Fibroblast of the conjunctiva (primary cell): ENCODE measurements around the gene PHF2.

Source experiments
- DNase-seq: peaks from one replicate; pipeline ENCODE4 v3.0.0-alpha.2; 2010; ENCODE audit warnings: low read depth

The PHF2 gene

DNA sequence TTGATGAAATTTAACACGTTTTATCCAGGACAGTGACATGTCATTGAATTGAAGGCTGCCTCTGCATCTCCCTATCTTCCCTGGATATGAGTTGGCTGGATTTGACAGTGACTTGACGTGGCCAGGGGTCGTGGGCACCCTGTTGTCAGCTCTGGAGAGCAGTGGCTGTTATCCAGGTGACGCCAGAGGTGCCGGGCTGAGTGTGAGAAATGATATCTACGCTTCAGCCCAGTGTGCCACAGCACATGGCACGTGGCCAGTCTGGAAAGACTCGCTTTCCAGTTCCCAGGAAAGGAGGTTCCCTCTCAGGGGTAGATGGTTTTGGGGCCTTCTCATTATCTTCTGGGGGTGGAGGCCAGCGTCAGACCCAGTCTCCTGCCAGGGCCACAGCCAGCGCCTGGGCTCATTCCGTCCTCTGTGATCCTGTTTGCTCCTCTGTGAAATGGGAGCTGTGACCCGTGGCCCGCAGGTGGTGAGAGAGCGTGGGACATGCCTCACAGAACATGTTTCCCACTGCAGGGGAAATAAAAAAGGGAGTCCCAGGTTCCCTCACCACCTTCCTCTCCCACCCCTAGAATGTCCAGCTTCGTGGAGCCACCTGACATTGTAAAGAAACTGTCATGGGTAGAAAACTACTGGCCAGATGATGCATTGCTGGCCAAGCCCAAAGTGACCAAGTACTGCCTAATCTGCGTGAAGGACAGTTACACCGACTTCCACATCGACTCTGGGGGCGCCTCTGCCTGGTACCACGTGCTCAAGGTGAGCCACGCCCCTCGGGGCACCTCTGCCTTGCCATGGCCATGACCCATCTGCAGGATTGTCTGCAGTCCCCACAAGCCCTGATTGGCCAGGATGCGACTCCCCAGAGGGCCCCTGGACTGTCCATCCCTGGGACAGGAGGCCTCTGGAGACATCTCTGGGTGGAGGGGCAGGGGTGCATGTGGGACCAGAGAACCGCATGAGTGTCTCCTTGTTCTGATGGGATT lies 76.5 kb downstream of the PHF2 start:
- DNase-seq = no peak

DNA sequence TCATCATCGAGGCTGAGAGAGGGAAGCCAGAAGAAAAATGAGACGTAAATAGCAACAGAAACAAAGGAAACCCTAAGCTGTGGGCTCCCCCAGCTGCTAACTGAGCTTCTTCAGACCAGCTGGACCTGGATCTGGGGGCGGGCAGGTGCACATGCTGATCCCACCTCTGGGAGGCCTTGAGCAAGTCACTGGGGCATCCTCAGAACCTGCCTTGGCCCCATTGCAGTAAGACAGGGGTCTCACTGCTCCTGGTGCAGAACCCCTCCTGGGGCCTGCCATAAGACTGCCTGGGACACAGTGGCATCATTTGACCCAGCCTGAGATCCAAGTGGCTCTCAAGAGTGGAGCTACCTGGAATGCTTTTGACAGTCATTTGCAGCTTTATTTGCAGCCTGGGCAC lies 77.4 kb downstream of the PHF2 start:
- no peak for DNase-seq

DNA sequence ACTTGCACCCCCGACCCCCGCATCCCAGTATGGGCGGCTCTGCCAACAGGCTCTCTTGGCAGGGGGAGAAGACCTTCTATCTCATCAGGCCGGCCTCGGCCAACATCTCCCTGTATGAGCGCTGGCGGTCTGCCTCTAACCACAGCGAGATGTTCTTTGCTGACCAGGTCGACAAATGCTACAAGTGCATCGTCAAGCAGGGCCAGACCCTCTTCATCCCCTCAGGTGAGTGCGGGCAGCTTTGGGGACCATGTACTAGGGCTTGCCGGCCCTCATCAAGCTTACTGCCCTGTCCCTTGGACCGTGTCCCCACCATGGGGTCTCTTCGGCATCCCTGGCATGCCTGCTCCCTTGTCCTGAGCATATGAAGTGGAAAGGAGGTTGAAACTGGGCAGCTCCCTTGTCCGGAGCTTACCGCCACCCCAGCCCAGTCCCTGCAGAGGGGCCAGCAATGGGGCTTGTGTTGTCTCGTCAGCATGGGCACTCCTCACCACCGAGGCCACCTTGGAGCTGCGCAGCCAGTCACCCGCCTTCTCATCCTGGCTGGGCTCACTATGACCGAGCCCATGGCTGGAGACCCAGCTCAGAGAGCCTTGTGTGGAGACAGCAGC lies 78.1 kb downstream of the PHF2 start:
- DNase-seq = no peak

GRCh38 chr9:93655621-93656425 lies 79.4 kb downstream of the PHF2 start:
- no peak for DNase-seq

- DNase-seq = no peak
These were observed 80.2 kb downstream of the PHF2 start for GRCh38 chr9:93656426-93657239.

DNA sequence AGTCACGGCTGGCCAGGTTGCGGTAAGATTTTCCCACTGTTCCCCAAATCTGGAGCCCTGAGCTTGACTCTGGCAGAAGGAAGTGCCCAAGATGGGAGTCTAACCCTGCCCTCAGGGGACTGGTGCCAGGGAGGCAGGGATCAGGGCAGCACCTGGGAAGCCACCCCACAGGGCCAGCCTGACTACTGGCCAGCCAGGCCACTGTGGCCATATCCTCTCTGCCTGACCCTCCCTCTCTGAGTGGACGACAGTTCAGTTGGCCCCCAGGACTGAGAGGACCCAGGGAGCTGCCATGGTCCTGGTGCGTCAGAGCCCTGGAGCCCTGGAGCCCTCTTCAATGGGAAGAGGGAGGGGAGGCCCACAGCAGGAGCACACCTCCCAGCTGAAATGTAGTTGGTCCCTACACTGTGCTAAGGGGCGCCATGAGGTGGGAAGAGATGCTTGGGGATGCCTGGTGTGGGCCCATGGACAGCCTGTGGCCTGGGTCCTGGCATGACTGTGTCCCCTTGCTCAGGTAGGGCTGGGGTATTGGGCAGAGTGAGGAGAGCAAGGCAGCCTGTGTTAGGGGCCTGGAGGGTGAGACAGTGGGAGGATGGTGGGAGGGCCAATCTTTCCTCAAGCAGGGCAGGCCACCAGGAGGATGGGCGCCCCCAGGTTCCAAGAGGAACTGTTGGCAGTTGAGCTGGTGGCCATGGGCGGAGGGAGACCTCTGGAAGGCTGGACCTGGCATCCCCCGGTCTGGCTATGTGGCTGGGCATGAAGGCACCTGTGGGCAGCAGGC lies 81.1 kb downstream of the PHF2 start:
- no peak for DNase-seq

GRCh38 chr9:93658184-93658925 lies 82.0 kb downstream of the PHF2 start:
- DNase-seq = no peak

DNA sequence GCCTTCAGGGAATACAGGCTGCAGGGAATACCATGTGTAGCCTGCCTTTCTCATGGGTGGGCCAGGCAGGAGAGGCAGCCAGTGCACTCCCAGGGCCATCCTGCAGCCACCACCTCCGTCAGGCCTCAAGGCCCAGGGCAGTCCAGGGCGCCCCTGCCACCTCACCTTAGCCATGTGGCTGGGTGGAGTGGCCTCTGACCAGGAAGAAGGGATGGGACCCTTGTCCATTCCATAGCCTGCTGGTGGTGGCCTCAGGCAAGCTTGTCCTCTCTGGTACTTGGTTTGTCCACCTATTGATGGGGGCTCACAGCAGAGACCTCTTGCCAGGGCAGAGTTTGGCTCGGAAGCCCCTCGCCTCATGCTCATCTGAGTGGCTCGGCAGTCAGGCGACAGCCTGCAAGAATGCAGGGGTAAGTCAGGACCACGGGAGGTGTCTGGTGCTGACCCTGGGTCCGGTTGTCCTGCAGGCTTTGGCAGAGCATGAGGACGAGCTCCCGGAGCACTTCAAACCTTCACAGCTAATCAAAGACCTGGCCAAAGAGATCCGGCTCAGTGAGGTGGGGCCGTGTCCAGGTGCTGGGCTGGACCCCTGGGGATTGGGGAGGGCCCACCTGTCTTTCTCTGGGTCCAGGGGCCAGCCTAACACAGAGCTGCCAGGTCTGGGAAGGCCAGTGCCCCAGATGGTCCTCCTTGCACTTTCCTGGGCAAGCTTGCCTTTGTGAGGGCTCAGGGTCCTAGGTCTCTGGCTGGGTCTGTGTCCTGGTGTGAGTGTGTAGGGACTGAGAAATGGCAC lies 82.9 kb downstream of the PHF2 start:
- DNase-seq = no peak

GRCh38 chr9:93659837-93660177 lies 83.4 kb downstream of the PHF2 start:
- DNase-seq = no peak

DNA sequence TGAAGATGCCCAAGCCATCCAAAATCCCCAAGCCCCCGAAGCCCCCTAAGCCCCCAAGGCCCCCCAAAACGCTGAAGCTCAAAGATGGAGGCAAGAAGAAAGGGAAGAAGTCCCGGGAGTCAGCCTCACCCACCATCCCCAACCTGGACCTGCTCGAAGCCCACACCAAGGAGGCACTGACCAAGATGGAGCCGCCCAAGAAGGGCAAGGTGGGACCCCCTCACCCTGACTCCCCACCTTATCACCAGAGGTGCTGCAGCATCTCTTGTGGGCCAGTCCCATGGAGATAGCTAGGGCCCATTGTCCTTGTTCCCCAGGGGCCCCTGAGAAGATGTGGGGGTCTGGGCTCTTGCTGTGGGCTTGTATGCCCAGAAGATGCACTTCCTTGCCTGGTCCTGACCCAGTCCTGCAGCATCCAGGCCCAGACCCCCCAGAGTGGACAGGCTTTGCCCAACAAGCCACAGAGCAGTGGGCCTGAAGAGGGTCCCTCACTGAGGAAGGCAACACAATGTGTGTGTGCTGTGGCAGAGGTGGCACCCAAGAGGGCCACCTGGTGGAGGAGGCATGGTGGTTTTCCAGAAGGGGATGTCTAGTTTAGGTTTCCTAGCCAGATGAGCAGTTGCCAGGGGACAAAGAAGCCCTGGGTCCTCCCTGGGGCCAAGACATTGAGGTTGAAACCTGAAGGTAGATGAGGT lies 84.1 kb downstream of the PHF2 start:
- no peak for DNase-seq

GRCh38 chr9:93661591-93661990 lies 85.2 kb downstream of the PHF2 start:
- no peak for DNase-seq

DNA sequence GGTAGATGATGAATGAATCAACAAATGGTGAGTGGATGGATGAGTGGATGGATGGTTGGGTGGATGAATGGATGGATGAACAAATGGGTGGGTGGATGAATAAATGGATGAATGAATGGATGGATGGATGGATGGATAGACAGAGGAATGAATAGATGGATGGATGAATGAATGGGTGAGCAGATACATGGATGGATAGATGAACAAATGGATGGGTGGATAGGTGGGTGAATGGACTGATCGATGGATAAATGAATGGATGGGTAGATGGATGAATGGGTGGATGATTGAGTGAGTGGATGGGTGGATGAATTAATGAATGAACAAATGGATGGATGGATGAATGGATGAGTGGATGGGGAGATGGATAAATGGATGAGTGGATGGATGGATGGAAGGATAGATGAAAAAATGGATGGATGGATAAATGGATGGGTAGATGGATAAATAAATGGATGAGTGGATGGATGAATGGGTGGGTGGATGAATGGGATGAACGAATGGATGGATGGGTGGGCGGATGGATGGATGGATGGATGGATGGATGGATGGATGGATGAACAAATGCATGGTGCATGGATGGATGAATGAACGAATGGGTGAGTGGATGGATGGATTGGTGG lies 85.7 kb downstream of the PHF2 start:
- no peak for DNase-seq

- no peak for DNase-seq
These were observed 86.7 kb downstream of the PHF2 start for GRCh38 chr9:93662952-93663572.

- DNase-seq = no peak
These were observed 87.6 kb downstream of the PHF2 start for GRCh38 chr9:93663877-93664548.

DNA sequence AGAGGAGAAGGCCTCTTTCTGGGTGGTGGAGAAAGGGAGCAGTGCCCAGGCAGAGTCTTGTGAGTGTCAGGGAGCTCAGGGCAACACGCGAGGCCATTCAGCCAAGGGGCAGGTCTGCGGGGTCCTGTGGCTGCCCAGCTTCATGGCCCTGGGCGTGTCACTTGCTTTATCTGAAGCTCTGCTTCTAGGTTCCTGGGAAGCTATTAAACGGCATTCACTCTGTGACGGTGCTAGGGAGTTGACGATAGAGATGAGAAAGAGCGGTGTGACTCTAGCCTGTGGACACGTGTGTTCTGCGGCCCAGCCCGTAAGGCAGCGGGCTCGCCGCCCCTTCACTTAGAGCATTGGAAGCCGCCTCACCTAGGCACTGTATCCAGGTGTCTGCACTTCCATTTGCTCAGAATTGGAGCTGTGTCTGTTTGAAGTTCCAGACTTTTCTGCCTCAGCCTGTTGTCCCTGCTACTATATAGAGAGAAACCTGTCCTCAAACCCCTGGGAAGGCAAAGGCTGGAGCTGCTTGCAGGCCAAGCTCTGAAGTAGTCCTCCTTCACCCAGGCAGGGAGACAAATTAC lies 88.3 kb downstream of the PHF2 start:
- no peak for DNase-seq

- no peak for DNase-seq
These were observed 88.8 kb downstream of the PHF2 start for GRCh38 chr9:93665128-93665636.
